Measurements from ENCODE around the gene PDP2. TPM values are rescaled to one million over a fixed set of nuclear protein-coding genes. Genes with fewer than 3 reads are reported as not detected.
A peak's percentile ranks its signal among the peaks of the same experiment; 100 is the strongest.

PDP2 gene
- total RNA-seq, 1 donor from 2014 or later = 18.0 TPM

- no peak overlapping the region for H3K27ac Mint-ChIP-seq (ENCODE audit: unreplicated experiment)
- H3K9me3 Mint-ChIP-seq = no peaks in the 10 kb centered on the region
- H3K27me3 Mint-ChIP-seq (ENCODE audit: low read depth) = no peaks in the 10 kb centered on the region
- DNase-seq (ENCODE audit: low read depth, low spot score) = no peak
- H3K36me3 Mint-ChIP-seq (ENCODE audit: low read depth) = no peaks in the 10 kb centered on the region
- no peak overlapping the region for H3K4me3 Mint-ChIP-seq
- H3K4me1 Mint-ChIP-seq = peaks cover 7% of the 10 kb centered on the region
- no peak for TF ChIP-seq CTCF (conservative IDR thresholded peaks at IDR 0.05)
Observed at GRCh38 chr16:66898207-66898606, 17.9 kb downstream of the PDP2 start.

- H3K27me3 Mint-ChIP-seq (ENCODE audit: low read depth) = no peaks in the 10 kb centered on the region
- TF ChIP-seq CTCF (conservative IDR thresholded peaks at IDR 0.05) = no peak
- H3K9me3 Mint-ChIP-seq = no peaks in the 10 kb centered on the region
- no peaks in the 10 kb centered on the region for H3K36me3 Mint-ChIP-seq (ENCODE audit: low read depth)
- H3K4me3 Mint-ChIP-seq = no peak overlapping the region
- peaks cover 7% of the 10 kb centered on the region for H3K4me1 Mint-ChIP-seq
- no peak overlapping the region for H3K27ac Mint-ChIP-seq (ENCODE audit: unreplicated experiment)
- no peak for DNase-seq (ENCODE audit: low read depth, low spot score)
Observed at GRCh38 chr16:66898933-66899309, 18.6 kb downstream of the PDP2 start.

GRCh38 chr16:66899310-66899944, 19.1 kb downstream of the PDP2 start:
- H3K27ac Mint-ChIP-seq (ENCODE audit: unreplicated experiment) = peak overlapping the region; percentile 4
- H3K36me3 Mint-ChIP-seq (ENCODE audit: low read depth) = no peaks in the 10 kb centered on the region
- no peak for TF ChIP-seq CTCF (conservative IDR thresholded peaks at IDR 0.05)
- H3K9me3 Mint-ChIP-seq = no peaks in the 10 kb centered on the region
- H3K27me3 Mint-ChIP-seq (ENCODE audit: low read depth) = no peaks in the 10 kb centered on the region
- no peak overlapping the region for H3K4me3 Mint-ChIP-seq
- no peak for DNase-seq (ENCODE audit: low read depth, low spot score)
- H3K4me1 Mint-ChIP-seq = peaks cover 7% of the 10 kb centered on the region

- no peak for DNase-seq (ENCODE audit: low read depth, low spot score)
- Mint-ChIP-seq H3K27ac (ENCODE audit: unreplicated experiment) (peak overlapping the region; percentile 87), H3K27me3 (ENCODE audit: low read depth) (no peaks in the 10 kb centered on the region), H3K4me1 (peaks cover 7% of the 10 kb centered on the region), H3K36me3 (ENCODE audit: low read depth) (no peaks in the 10 kb centered on the region), H3K4me3 (no peak overlapping the region), H3K9me3 (no peaks in the 10 kb centered on the region)
- TF ChIP-seq CTCF (conservative IDR thresholded peaks at IDR 0.05) = no peak
Observed at GRCh38 chr16:66899945-66900710, 19.8 kb downstream of the PDP2 start.

GRCh38 chr16:66900721-66901441, 20.6 kb downstream of the PDP2 start:
- H3K27me3 Mint-ChIP-seq (ENCODE audit: low read depth) = no peaks in the 10 kb centered on the region
- no peak overlapping the region for H3K4me3 Mint-ChIP-seq
- no peak for TF ChIP-seq CTCF (conservative IDR thresholded peaks at IDR 0.05)
- H3K9me3 Mint-ChIP-seq = no peaks in the 10 kb centered on the region
- H3K4me1 Mint-ChIP-seq = peaks cover 7% of the 10 kb centered on the region
- DNase-seq (ENCODE audit: low read depth, low spot score) = no peak
- H3K36me3 Mint-ChIP-seq (ENCODE audit: low read depth) = no peaks in the 10 kb centered on the region
- H3K27ac Mint-ChIP-seq (ENCODE audit: unreplicated experiment) = no peak overlapping the region
